NCI-H1105 (cell line): ENCODE results near the gene LDHD.
"Not testable (repeated sequence)": the region's sequence is repeated elsewhere in the genome, so short reads cannot be mapped to it uniquely, and the experiment has no call there.

Experiments used
- DNase-seq: peaks from one replicate; lab custom pipeline; 2025; lab: John Stamatoyannopoulos, UW

LDHD gene

DNA sequence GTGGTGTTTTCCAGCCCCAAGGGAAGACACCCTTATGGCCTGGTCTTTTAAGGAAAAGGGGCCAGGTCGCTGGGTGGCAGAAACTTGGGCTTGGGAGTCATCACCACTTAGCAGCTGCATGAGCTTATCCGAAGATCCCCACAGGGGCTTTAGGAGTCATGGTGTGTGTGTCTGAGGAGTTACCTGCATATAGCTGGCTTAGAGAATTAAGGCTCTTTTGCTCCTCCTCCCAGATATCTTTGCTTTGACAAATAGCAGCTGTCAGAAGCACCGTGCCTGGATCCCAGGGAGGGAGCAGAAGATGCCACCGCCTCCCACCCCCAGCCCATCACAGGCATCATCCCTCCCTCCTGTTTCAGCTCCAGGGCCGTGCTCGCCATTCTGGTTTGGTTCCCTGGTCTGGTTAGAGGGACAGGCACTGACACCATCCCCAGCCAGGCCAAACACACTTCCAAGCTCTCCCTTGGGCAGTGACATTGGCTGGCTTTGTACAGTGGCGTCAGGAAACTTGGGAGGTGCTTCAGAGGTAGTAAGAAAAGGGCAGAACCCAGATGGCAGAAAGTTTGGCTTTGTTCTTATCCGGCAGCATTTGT, 17.4 kb downstream of the LDHD start:
- no peak for DNase-seq

DNA sequence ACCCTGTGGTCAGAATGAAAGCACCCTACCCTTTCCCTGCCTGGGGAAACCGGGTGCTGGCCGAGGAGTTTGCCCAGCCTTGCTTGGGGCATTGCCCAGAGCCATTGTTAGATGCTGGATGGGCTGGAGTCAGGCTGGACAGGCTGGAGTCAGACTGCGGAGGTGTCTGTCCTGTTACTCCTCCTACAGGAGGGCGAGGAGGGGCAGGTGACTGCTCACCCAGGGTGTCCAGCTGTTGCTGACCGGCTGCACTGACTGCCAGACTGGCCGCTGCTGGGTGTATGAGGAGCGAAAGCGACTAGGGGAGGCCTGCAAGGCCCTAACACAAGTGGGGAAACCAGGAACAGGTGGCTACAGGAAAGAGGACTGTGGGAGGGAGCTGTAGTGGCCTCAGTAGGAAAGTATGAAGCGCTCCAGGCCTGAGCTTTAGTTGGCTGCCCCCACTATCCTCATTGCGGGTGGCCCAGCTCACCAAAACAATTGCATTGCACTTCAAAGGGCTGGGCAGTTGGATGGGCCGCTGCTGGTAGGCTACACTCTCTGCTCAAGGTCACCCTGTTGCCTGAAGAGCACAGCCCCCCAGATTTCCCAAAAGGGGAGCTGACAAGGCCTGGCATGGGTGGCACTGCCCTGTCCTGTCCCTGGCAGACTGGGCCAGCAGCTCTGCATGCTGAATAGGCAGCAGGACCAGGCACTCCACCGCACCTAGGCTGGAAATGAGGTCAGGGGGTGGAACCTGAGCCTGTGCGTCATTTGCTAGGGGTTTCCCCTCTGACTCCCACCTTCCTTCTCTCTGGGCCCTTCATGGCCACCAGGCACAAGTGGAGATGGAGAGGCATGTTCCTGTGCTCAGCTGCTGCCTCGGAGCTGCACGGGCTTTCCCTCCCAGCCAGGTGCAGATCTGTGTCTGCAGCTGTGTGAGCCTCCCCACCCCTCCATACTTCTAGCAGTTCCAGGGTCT, 18.4 kb downstream of the LDHD start:
- DNase-seq: no peak

DNA sequence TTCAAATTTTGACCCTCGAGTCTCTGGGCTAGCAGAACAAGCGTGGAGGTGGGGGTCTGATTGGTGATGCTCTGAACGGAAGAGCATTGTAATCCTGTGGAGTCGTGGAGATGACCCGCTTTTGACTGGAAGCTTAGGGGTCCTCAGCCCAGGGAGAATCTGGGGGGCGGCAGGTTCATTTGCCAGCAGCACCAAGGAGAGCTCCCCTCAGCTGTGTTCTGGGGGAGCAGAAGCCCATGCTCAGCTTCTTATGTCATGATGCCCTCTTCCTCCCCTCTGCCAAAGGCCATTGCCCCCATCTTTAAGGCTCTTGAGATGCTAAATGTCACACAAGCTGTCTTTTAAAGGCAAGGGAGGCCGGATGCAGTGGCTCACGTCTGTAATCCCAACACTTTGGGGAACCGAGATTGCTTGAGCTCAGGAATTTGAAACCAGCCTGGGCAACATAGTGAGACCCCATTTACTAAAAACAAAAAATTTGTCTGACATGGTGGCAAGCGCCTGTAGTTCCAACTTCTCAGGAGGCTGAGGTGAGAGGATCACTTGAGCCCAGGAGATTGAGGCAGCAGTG, 19.3 kb downstream of the LDHD start:
- DNase-seq: no peak

DNA sequence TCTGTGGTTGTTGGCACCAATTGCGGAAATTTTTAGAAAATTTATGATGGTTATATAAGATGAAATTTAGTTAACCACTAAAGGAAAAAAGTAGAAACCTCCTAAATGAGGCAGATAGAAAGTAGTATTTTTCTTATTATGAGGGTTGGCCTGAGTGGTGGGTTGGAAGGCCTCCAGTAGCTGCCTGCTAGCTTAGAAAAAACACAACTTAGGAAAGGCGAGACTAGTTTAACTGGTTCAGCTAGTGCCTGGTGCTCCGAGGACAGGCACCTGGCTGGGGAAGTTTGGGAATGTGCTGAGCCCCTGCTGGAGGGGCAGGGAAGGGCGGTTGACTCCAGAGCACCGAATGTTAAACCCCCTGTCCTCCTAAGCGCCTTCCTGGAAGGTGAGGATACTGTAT, 19.9 kb downstream of the LDHD start:
- DNase-seq: no peak

DNA sequence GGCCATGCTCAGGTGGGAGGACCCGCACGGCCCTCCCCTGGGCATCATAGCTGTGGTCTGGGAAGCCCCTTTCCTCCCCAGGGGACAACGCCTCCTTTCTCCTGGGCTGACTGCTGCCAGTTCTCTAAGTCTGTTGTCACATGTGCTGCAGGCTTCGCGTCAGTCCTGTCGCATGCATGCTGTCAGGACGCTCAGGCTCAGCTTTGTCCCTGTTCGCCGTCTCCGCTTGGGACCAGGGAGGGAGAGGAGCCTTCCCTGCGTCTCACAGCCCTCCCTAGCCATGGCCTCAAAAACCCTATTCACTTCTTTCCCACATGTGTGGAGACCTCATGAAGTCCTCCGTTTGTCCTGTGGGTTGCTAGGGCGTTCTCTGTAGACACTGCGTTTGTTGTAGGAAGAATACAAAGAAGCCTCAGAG, 21.4 kb downstream of the LDHD start:
- no peak for DNase-seq

DNA sequence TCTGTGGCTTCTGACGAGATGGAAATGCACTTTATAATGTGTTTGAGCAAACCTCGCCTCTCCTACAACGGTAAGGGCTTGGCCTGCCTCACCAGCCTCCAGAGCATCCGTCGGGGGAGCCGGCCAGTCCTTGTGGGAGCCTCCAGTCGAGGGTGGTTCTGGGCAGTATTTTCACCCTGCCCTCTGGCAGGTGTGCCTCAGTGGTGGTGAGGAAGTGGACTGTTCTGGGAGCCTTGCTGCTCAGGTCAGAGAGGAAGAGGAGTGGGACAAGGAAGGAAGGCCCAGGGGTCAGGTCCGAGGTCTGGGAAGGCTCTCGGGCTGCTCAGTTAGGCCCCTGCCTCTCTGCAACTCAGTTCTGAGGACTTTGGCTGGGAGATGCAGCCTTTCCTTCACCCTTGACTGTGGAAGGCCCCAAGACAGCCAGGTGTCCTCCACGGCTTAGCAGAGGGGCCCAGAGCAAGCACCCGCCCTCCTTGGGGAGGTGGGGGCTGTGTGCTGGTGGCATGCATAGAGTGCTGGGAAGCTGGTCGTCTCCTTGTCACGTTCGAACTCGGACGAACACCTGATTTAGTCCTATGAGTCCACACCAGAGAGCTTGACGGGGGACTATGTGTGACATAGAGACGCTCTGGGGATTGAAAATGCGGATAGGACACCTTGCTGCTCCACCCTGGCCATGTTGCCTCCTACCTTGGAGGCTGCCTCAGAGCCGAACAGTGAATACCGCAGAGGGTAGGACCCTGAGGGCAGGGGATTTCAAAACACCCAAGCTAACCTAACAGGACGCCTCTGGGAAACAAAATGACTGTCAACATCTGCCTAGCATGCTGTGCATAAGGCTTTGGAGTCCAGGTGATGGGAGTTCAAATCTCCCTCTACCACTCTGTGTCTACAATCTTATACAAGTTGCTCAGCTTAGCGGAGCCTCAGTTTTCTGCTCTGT, 22.7 kb downstream of the LDHD start:
- no peak for DNase-seq

DNA sequence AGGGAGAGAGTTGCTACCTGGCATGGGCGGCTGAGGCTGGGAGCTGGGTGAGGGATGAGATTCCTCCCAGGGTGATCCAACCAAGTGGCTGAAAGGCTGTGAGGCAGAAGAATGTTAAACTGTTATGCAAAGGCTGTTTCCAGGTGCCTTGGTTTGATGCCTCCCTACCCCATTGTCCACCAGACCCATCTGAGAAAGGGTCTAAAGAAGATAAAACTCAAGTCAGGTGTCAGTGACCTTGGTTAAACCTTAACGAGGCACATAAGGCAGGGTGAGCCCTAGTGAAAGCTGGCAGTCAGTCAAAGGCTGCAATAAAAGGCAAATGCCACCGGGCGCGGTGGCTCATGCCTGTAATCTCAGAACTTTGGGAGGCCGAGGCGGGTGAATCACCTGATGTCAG, 23.8 kb downstream of the LDHD start:
- DNase-seq: no peak

DNA sequence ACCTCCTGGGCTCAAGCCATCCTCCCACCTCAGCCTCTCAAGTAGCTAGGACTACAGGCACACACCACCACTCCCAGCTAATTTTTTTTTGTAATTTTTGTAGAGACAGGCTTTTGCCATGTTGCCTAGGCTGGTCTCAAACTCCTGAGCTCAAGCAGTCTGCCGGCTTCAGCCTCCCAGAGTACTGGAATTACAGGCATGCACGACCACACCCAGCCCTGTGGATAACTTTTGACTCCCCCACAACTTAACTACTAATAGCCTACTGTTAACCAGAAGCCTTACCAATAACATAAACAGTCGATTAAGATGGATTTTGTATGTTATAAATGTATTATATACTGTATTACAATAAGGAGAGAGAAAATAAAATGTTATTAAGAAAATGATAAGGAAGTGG, 25.0 kb downstream of the LDHD start:
- DNase-seq: not testable (repeated sequence)

DNA sequence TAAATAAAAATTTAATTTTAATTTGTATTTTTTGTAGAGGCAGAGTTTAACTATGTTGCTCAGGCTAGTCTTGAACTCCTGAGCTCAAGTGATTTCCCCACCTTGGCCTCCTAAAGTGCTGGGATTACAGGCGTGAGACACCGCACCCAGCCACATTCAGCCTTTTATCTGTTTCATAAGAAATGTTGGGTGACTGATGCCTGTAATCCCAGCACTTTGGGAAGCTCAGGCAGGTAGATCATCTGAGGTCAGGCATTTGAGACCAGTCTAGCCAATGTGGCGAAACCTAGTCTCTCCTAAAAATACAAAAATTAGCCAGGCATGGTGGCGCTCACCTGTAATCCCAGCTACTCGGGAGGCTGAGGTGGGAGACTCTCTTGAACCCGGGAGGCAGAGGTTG, 25.7 kb downstream of the LDHD start:
- DNase-seq: not testable (repeated sequence)

DNA sequence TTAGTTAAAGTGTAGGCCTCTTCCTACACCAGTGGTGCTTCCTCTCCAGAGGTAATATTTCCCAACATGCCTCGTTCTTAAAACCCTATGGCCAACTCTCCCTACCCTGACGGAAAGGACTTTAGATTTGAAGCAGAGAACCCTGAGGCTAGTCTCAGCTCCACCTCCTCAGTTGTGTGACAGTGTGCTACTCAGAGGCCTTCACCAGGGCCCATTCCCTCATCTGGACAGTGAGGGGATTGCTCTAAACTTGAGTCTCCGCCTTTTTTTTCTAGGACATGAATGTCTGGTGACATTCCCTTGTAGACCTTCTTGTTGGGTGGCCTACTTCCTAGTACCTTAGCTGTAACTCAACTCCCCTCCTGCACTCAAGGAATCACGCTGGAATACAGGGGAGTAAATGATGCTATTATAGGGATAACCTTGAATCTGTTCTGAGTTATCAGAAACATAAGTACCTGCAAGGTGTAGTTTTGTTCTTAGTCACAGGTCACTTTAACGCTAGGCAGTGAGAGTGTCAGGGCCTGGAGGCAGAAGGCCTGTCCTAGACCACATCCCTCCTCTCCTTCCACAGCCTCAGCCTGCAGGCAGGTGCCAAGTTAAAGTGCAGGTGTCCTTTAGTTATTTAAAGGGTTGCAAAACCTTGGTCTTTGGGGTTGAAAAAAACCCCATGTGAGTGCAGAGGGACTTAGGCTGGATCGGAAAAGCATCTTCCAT, 26.9 kb downstream of the LDHD start:
- DNase-seq: no peak

DNA sequence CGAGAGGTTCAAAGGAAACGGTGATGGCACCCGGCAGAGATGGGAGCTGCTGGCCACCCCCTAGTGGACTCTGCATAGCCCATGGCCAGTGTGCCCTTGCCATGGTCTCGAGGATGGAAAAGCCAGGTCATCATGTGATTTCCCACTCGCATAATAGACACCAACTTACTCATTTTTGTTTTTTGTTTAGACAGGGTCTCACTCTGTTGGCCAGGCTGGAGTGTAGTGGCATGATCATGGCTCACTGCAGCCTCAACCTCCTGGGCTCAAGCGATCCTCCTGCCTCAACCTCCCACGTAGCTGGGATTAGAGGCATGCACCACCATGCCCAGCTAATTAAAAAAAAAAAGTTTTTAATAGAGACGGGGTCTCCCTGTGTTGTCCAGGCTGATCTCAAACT, 27.6 kb downstream of the LDHD start:
- no peak for DNase-seq

DNA sequence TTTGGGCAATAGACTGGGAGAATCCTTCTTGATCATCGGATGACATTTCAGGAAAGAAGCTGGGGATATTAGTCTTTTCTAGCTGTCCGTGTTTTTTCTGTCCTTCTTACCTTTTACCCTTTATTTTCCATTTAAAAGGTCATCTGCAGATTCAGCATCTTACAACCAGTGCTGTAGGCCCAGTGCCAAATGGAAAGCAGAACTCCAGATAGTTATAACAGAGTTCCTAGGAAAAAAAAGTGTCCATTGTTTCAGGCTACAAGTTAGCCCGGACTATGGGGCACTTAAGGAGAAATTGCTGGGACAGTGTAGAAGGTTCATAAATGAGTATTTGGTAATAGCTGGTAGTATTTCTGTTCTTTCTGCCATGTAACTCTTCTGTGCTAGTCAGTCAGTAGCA, 28.4 kb downstream of the LDHD start:
- DNase-seq: no peak

DNA sequence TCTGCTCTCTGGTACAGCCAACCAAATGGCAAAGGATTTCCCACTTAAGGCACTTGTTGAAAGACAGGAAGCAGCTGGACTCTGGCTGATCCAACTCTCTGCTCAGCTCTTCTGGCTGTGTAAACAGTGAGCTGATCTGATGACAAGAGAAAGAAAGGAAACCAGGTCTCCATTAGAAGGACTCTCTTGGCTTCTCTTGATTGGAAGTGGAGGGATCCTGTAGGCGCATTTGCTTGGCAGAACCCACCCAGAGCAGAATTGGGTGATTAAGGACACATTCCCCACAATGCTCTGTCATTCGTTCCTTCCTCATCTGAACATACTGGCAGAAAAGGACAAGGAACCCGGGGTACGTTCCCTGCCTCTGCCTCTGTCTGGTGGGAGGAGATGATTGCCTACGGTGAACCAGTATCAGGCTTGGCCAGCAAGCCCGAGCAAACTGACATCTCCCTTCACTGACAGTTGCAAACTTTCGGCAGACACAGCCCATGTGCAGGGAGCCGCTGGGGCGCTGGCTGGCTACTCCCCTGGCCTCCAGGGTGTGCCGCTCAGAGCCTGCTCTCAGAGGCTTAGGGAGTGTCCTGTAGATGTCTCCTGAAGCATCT, 29.1 kb downstream of the LDHD start:
- peak; percentile 74 for DNase-seq

DNA sequence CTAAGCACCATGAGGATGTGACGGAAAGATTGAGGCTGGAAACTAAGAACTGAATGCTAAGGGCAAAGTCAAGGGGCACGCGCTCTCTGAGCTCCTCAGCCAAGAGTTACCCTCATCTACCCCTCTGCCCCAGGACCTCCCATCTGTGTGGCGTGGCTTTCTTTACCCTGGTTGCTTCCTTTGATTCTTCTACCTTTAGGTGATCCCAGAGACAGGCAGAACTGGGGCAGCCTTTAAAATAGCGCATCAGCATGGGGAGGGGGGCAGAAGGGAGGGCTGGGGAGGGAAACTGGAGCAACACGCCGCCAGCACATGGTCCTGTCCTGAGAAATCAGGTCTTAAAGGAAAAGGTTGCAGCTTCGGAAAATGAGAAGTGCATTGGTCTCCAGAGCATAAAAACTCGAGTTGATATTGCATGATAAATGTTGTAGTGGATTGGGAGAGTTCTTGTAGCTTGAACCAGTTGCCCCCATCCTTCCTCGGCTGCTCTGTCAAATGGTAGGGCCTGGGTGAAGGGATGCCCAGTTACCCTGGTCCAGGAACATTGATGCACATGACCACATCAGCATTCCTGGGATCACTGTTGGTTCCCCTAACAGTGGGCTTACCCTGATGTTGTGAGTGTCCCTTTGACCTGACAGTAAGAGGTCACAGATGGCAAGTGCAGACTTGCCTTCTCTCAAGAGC, 29.7 kb downstream of the LDHD start:
- no peak for DNase-seq

DNA sequence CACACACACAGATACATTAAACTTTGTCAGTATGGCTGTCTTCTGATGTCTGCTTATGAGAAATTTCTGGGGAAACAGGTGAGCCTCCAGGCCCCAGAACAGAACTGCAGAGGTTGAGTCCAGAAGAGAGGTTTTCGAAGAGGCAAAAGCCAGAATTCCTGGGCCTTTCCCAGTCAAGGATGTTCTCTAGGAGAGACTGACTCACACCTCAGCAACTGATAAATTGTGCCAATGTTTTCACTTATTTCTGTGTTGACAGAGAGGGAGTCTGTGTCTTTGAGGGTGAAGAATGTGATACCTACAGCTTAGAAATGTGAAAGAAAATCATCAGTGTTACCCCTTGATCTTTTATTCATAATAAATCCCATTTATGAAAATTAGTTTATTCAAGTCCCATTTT, 30.3 kb downstream of the LDHD start:
- DNase-seq: no peak

DNA sequence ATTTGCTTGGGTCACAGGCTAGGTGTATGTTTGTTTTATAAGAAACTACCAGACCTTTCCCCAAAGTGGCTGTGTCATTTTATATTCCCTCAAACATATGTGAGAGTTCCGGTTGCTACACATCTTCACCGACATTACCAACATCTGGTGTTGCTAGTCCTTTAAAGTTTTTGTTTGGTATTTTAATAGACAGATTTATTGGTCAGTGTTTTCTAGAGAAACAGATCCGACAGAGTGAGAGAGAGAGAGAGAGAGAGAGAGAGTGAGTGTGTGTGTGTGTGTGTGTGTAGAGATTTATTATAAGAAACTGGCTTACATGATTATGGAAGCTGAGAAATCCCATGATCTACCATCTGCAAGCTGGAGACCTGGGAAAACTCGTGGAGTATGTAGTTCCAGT, 31.0 kb downstream of the LDHD start:
- DNase-seq: no peak

DNA sequence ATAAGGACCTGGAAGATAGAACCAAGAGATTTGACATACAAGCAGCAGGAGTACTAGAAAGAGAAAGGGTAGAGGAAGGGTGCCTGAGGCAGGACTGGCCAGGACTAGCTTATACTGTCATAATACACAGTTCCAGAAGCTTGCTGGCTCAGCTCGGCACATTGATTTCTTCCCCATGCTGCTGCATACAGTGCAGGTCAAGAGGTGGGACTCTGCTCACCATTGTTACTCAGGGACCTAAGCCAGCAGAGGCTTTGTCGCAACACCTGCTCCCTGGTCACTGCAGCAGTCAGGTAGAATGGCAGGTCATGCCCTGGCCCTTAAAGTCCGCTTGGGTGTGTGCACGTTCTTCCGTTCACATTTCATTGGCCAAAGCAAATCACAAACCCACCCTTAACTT, 32.8 kb downstream of the LDHD start:
- DNase-seq: no peak

DNA sequence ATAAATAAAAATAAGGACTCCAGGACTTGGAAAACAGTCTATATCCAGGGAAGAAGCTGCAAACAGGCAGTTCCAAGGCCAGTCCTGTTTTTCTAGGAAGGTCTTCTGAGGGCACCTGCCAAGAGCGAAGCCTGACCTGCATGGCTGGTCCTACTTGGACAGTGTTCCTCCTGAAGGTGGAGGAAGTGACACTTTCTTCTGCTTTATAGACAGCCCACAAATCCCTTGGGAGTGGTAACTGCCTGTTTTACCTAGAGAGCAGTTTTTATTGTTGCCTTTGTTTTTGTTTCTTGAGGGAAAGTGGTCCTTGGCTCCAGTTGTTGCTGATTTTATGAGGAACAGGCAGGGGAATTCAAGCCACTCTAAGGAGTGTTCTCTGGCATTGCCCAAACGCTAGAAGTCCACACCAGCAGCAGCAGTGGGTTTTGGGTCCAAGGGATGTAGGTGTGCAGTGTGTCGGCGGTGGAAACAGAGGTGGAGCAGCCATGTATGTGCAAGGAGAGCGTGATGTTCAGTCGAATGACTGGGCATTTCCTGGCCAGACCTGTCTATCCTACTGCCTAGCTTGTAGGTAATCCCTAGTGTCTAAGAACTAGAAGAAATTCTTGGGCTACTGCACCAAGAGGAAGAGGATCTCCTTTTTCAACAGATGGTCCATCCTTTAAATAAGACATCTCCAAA, 35.3 kb downstream of the LDHD start:
- no peak for DNase-seq

DNA sequence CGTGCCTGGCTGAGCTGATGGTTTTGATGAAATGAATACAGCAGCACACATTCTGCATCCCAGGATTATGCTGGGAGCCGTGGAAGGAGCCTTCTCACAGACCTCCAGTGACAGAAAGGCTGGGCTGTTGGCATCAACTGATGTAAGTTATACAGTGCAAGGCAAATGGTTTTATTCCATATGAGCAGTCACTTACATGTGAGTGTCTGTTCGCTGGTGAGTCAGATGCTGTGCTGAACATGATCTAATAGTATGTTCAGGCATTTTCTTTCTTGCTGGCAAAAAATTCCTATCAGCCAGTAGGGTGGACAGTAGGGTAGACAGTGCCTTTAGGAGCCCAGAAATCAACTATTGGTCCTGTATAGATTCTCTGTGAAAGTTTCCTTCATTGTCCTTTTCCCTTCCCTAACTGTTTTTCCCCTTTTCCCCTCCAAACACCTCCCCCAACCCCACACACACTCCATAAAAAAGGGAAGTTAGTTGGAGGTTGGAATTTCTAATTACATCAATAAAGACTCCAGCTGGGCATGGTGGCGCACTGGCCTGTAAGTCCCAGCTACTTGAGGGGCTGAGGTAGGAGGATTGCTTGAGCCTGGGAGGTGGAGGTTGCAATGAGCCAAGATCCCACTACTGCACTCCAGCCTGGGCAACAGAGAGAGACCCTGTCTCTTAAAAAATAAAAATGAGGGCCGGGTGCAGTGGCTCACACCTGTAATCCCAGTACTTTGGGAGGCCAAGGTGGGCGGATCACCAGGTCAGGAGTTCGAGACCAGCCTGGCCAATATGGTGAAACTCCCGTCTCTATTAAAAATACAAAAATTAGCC, 36.2 kb downstream of the LDHD start:
- no peak for DNase-seq
